Measurements from ENCODE around the gene SCOC. TPM values are rescaled to one million over a fixed set of nuclear protein-coding genes. Genes with fewer than 3 reads are reported as not detected.

SCOC gene
- polyA plus RNA-seq, 1 donor (not counting 4 experiments of a cell fraction or from before 2014, with no cell fraction given), result 92.1 TPM

DNA sequence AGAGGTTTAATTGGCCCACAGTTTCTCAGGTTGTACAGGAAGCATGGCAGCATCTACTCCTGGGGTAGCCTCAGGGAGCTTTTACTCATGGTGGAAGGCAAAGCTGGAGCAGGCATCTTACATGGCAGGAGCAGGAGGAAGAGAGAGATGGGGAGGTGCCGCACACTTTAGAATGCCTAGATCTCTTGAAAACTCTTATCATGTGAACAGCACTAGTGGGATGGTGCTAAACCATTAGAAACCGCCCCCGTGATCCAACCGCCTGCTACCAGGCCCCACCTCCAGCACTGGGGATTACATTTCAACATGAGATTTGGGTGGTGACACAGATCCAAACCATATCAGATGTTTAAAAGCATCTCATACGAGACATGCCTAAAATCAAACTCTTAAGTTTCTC, 41.6 kb upstream of the SCOC start:
- DNase-seq (ENCODE audit: low read depth, low spot score), result no peak
- TF ChIP-seq EZH2 (IDR thresholded peaks at IDR 0.05; ENCODE audit: low read length), result no peak
- TF ChIP-seq, protein P1, sequence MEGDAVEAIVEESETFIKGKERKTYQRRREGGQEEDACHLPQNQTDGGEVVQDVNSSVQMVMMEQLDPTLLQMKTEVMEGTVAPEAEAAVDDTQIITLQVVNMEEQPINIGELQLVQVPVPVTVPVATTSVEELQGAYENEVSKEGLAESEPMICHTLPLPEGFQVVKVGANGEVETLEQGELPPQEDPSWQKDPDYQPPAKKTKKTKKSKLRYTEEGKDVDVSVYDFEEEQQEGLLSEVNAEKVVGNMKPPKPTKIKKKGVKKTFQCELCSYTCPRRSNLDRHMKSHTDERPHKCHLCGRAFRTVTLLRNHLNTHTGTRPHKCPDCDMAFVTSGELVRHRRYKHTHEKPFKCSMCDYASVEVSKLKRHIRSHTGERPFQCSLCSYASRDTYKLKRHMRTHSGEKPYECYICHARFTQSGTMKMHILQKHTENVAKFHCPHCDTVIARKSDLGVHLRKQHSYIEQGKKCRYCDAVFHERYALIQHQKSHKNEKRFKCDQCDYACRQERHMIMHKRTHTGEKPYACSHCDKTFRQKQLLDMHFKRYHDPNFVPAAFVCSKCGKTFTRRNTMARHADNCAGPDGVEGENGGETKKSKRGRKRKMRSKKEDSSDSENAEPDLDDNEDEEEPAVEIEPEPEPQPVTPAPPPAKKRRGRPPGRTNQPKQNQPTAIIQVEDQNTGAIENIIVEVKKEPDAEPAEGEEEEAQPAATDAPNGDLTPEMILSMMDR (optimal IDR thresholded peaks at IDR 0.05 in 1 of 3, IDR thresholded peaks at IDR 0.05 in 1 of 3, conservative IDR thresholded peaks at IDR 0.05 in 1 of 3; ENCODE audit: extremely low read depth in 1 of 3, insufficient read depth in 2 of 3, low read length in 3 of 3), result no peak
- no peak for FAIRE-seq

DNA sequence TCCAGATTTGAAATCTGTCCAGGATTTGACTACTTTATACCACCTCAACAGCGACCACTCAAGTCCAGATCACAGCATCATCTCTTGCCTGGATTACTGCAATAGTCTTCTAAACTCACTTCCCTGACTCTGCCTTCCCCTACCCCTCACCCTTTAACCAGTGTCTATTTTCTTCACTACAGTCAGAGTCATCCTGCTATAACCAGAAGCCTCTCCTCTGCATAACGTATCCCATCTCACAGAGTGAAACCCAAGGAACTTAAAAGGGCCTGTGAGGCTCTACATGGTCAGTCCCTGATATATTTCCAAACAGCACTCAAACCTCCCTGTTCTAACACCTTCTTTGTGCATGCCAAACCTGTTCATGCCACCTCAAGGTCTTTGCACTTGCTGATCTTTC, 40.7 kb upstream of the SCOC start:
- H3K9me3 ChIP-seq (ENCODE audit: control insufficient read depth, low read depth, low read length), result no peaks in the 10 kb centered on the region
- no peaks in the 10 kb centered on the region for H3K4me1 ChIP-seq (ENCODE audit: control insufficient read depth, extremely low read depth, insufficient read depth, low read length)
- FAIRE-seq (no peak), DNase-seq (ENCODE audit: low read depth, low spot score) (no peak)
- H2AFZ ChIP-seq (ENCODE audit: control insufficient read depth, low read length), result no peak overlapping the region
- dilution Hi-C loops (cut with MboI; ENCODE audit: extremely low pct_ligation_motif_present, low sequenced_read_pairs), result no loop called here
- TF ChIP-seq, protein P1 (optimal IDR thresholded peaks at IDR 0.05 in 1 of 3, IDR thresholded peaks at IDR 0.05 in 1 of 3, conservative IDR thresholded peaks at IDR 0.05 in 1 of 3; ENCODE audit: extremely low read depth in 1 of 3, insufficient read depth in 2 of 3, low read length in 3 of 3), result no peak
- no peak for TF ChIP-seq EZH2 (IDR thresholded peaks at IDR 0.05; ENCODE audit: low read length)
- H3K9me1 ChIP-seq (ENCODE audit: control insufficient read depth, extremely low read depth, insufficient read depth, low read length), result no peaks in the 10 kb centered on the region
- no peak overlapping the region for H3K4me3 ChIP-seq (ENCODE audit: control insufficient read depth in 2 of 3, extremely low read depth in 1 of 3, insufficient read depth in 2 of 3, low read depth in 1 of 3, low read length in 3 of 3)
- no peaks in the 10 kb centered on the region for H3K36me3 ChIP-seq (ENCODE audit: control insufficient read depth in 2 of 2, extremely low read depth in 1 of 2, insufficient read depth in 2 of 2, low read length in 2 of 2)
- no peaks in the 10 kb centered on the region for H3K27me3 ChIP-seq (ENCODE audit: control insufficient read depth, extremely low read depth, insufficient read depth, low read length)
- no peaks in the 10 kb centered on the region for H4K20me1 ChIP-seq (ENCODE audit: control insufficient read depth, extremely low read depth, insufficient read depth, low read length)
- H3K4me2 ChIP-seq (ENCODE audit: control insufficient read depth, extremely low read depth, insufficient read depth, low read depth, low read length), result no peak overlapping the region
- no peaks in the 10 kb centered on the region for H3K79me2 ChIP-seq (ENCODE audit: control insufficient read depth, insufficient read depth, low read length)
- H3K9ac ChIP-seq (ENCODE audit: control insufficient read depth, extremely low read depth, insufficient read depth, low read length), result no peak overlapping the region
- no peak overlapping the region for H3K27ac ChIP-seq (ENCODE audit: control insufficient read depth, insufficient read depth, low read length)

More for the DNA sequence above, 41.6 kb upstream of the SCOC start:
- H3K9ac ChIP-seq (ENCODE audit: control insufficient read depth, extremely low read depth, insufficient read depth, low read length), result no peak overlapping the region
- dilution Hi-C loops (cut with MboI; ENCODE audit: extremely low pct_ligation_motif_present, low sequenced_read_pairs), result no loop called here
- no peaks in the 10 kb centered on the region for H3K27me3 ChIP-seq (ENCODE audit: control insufficient read depth, extremely low read depth, insufficient read depth, low read length)
- no peaks in the 10 kb centered on the region for H3K79me2 ChIP-seq (ENCODE audit: control insufficient read depth, insufficient read depth, low read length)
- no peak overlapping the region for H2AFZ ChIP-seq (ENCODE audit: control insufficient read depth, low read length)
- no peaks in the 10 kb centered on the region for H3K4me1 ChIP-seq (ENCODE audit: control insufficient read depth, extremely low read depth, insufficient read depth, low read length)
- H3K9me3 ChIP-seq (ENCODE audit: control insufficient read depth, low read depth, low read length), result no peaks in the 10 kb centered on the region
- H3K36me3 ChIP-seq (ENCODE audit: control insufficient read depth in 2 of 2, extremely low read depth in 1 of 2, insufficient read depth in 2 of 2, low read length in 2 of 2), result no peaks in the 10 kb centered on the region
- H3K9me1 ChIP-seq (ENCODE audit: control insufficient read depth, extremely low read depth, insufficient read depth, low read length), result no peaks in the 10 kb centered on the region
- no peak overlapping the region for H3K4me2 ChIP-seq (ENCODE audit: control insufficient read depth, extremely low read depth, insufficient read depth, low read depth, low read length)
- no peaks in the 10 kb centered on the region for H4K20me1 ChIP-seq (ENCODE audit: control insufficient read depth, extremely low read depth, insufficient read depth, low read length)
- H3K4me3 ChIP-seq (ENCODE audit: control insufficient read depth in 2 of 3, extremely low read depth in 1 of 3, insufficient read depth in 2 of 3, low read depth in 1 of 3, low read length in 3 of 3), result no peak overlapping the region
- H3K27ac ChIP-seq (ENCODE audit: control insufficient read depth, insufficient read depth, low read length), result no peak overlapping the region
